Thymus (tissue), 11 donors: ENCODE data around the gene CD164. TPM values are rescaled to one million over a fixed set of nuclear protein-coding genes. Genes with fewer than 3 reads are reported as not detected.

Experiments
- DNase-seq, 9 donors: peaks; one replicate each; pipeline ENCODE4 v3.0.0-alpha.2; 2013; ENCODE audit warnings: low spot score in 9 of 9, low read depth in 6 of 9, missing footprints in 1 of 9
- H3K27ac ChIP-seq, 2 donors: one replicate each; pipeline ENCODE4 v1.5.1; 2013; ENCODE audit warnings: control low read depth in 1 of 2, low read depth in 1 of 2, low read length in 1 of 2, mild to moderate bottlenecking in 1 of 2, moderate library complexity in 1 of 2
- H3K27me3 ChIP-seq, 2 donors: one replicate each; pipeline ENCODE4 v1.5.1; 2013; ENCODE audit warnings: low read length in 1 of 2; ENCODE audit not compliant: control insufficient read depth in 2 of 2, insufficient read depth in 1 of 2
- H3K36me3 ChIP-seq, 2 donors: one replicate each; pipeline ENCODE4 v1.5.1; 2013; ENCODE audit warnings: low read length in 1 of 2, mild to moderate bottlenecking in 1 of 2, moderate library complexity in 1 of 2; ENCODE audit not compliant: control insufficient read depth in 2 of 2, insufficient read depth in 2 of 2
- H3K4me1 ChIP-seq, 2 donors: one replicate each; pipeline ENCODE4 v1.5.1; 2013; ENCODE audit warnings: low read length in 2 of 2; ENCODE audit not compliant: control insufficient read depth in 2 of 2, insufficient read depth in 2 of 2
- H3K4me3 ChIP-seq, 2 donors: one replicate each; pipeline ENCODE4 v1.5.1; 2013; ENCODE audit warnings: low read length in 2 of 2, control low read depth in 1 of 2, mild to moderate bottlenecking in 1 of 2
- H3K9me3 ChIP-seq, 2 donors: one replicate each; pipeline ENCODE4 v1.5.1; 2013; ENCODE audit warnings: low read length in 1 of 2, mild to moderate bottlenecking in 1 of 2; ENCODE audit not compliant: control insufficient read depth in 2 of 2, insufficient read depth in 1 of 2
- WGBS: extraction: QIAGEN DNeasy Blood & Tissue Kit; methylation state at CpG from one replicate; pipeline ENCODE4 v1.1.7; 2013; 5-methylcytosine and 5-hydroxymethylcytosine counted together
- polyA plus RNA-seq: library from polyadenylated mRNA; stranded (reverse); fragments of 200-250 nt; gene quantifications from one replicate; pipeline ENCODE4 v1.2.3, GENCODE V29; 2013
- total RNA-seq: library from RNA; stranded (reverse); fragments of 120-200 nt; gene quantifications from one replicate; pipeline ENCODE4 v1.2.4, GENCODE V29; 2013
- donor health status: healthy.

Gene CD164
- total and polyA plus RNA-seq, 2 donors: 207 to 234 TPM

DNA sequence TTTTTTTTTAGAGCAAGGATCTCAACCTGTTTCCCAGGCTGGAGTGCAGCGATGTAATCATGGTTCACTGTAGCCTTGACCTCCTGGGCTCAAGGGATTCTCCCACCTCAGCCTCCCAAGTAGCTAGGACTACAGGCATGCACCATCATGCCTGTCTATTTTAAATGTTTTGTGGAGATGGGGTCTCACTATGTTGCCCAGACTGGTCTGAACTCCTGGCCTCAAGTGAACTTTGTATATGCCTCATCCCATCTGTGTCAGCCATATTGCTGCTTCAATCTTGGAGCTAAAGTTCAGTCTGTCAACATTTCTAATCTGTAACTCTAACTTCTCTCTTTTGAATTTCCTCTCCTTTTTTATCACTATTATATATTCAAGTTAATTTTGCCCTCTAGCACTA lies 54.3 kb downstream of the CD164 start:
- peaks cover under 1 to 9% of the 10 kb centered on the region in 2 donors for H3K4me1 ChIP-seq
- no peak for DNase-seq
- no peaks in the 10 kb centered on the region for H3K36me3 ChIP-seq
- no peaks in the 10 kb centered on the region for H3K27me3 ChIP-seq
- H3K9me3 ChIP-seq: no peaks in the 10 kb centered on the region
- H3K27ac ChIP-seq: no peak overlapping the region
- 95% methylated on average over 1 of the region's 1 CpG for WGBS
- no peak overlapping the region for H3K4me3 ChIP-seq

DNA sequence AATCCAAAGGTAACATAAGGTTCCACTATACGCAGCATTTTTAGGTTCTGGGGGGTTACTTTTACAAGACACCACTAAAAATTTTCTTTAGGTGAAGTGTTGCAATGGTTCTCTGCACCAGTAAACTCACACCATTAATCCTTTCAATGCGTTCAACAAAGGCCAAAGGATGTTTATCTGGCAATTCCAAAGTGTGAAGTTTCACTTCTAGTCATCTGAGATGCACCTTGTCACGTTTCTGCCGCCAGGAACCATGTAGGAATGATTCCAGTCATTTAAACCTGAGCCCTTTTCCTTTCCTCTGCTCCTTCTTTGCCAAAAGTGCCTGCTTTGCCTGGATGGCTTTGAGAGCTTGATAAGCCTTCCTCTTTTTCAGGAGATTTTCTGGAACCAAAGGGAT lies 54.8 kb downstream of the CD164 start:
- Histone ChIP-seq H3K4me3 (no peak overlapping the region), H3K9me3 (no peaks in the 10 kb centered on the region), H3K4me1 (peaks cover 4 to 13% of the 10 kb centered on the region in 2 donors), H3K36me3 (no peaks in the 10 kb centered on the region), H3K27me3 (no peaks in the 10 kb centered on the region), H3K27ac (no peak overlapping the region)
- DNase-seq: no peak
- 90% methylated on average over 4 of the region's 4 CpGs for WGBS

DNA sequence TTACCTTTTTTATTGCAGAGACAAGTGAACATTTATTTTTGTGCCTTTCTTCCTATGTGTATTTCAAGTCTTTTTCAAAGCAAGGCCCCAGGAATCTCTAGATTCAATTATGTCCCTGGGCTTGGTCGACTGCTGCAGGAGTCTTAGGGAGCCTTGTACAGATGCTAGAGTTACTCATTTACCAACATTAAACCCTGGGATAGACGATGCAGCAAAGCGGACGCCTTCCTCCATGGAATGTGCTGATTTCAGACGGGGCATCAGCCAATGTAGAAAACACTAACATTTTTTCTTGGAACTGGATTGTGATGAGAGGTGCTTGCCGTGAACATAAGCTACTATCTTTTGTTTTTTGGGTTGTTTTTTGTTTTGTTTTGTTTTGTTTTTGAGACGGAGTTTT lies 55.9 kb downstream of the CD164 start:
- Histone ChIP-seq H3K36me3 (no peaks in the 10 kb centered on the region), H3K9me3 (no peaks in the 10 kb centered on the region), H3K27ac (no peak overlapping the region), H3K27me3 (no peaks in the 10 kb centered on the region), H3K4me3 (no peak overlapping the region), H3K4me1 (peaks cover 4 to 13% of the 10 kb centered on the region in 2 donors)
- no peak for DNase-seq
- WGBS: 91% methylated on average over 7 of the region's 7 CpGs

DNA sequence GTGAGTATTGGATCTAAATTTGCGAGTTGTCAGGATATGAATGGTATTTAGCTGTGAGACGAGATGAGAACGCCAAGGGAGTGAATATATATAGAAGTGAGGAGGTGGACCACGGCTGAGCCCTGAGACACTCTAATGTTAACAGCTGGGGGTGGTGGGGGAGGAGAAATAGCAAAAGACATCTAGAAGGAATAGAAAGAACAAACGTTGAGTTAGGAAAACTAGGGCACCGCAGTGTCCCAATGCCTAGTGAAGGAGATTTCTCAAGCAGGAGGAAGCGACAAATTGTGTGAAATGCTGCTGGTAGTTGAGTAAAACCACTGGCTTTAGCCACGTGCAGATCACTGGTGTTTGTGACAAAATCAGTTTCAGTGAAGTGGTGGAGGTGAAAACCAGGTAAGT lies 56.9 kb downstream of the CD164 start:
- Histone ChIP-seq H3K27me3 (no peaks in the 10 kb centered on the region), H3K4me1 (peaks cover 4 to 13% of the 10 kb centered on the region in 2 donors), H3K9me3 (no peaks in the 10 kb centered on the region), H3K36me3 (no peaks in the 10 kb centered on the region), H3K27ac (no peak overlapping the region), H3K4me3 (no peak overlapping the region)
- no peak for DNase-seq
- WGBS: 89% methylated on average over 8 of the region's 8 CpGs

DNA sequence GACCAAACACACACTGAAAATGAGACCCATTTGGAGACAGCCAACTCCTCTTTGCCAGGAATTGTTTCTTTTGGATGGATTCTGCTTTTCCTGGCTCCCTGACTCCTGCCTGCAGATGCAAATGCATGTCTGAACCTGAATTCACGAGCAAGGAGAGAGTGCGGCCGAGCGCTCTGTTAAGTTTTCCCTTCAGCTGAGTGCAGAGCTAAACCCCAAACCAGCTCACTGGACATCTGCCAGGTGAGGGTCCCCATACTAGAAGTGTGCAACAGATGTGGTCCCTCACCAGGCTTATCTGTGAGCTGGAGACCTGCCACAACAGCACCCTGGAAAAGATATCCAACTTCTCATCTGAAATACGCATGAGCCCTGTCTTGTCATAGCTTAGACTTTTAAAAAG lies 59.0 kb downstream of the CD164 start:
- H3K4me1 ChIP-seq: peaks cover 18 to 24% of the 10 kb centered on the region in 2 donors
- WGBS: 71% methylated on average over 5 of the region's 5 CpGs
- no peaks in the 10 kb centered on the region for H3K36me3 ChIP-seq
- H3K4me3 ChIP-seq: no peak overlapping the region
- H3K27ac ChIP-seq: no peak overlapping the region
- H3K9me3 ChIP-seq: no peaks in the 10 kb centered on the region
- peak in 1 of 9 donors; percentile 26 for DNase-seq
- H3K27me3 ChIP-seq: no peaks in the 10 kb centered on the region

DNA sequence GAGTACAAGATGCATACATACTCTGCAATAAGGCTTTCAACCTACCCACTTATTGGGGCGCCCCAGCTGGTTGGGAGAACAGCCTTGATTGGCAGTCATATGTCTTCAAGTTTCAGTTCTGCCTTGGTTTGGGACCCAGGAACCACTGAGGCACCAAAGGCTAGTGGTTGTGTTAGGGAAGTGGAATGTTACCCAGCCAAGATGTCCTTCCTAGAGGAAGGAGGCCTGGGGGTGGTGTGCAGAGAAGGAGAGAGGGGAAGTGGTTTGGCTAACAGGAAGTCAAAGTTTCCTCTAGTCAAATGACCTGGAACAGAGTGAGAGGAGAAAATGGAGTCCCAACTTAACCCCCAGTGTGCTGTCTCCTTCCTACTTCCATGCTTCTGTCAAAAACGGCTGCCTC lies 59.4 kb downstream of the CD164 start:
- DNase-seq: peak in 1 of 9 donors; percentile 38
- Histone ChIP-seq H3K4me1 (peaks cover 22 to 28% of the 10 kb centered on the region in 2 donors), H3K27ac (no peak overlapping the region), H3K9me3 (no peaks in the 10 kb centered on the region), H3K27me3 (no peaks in the 10 kb centered on the region), H3K36me3 (no peaks in the 10 kb centered on the region), H3K4me3 (no peak overlapping the region)
- 51% methylated on average over 2 of the region's 2 CpGs for WGBS

DNA sequence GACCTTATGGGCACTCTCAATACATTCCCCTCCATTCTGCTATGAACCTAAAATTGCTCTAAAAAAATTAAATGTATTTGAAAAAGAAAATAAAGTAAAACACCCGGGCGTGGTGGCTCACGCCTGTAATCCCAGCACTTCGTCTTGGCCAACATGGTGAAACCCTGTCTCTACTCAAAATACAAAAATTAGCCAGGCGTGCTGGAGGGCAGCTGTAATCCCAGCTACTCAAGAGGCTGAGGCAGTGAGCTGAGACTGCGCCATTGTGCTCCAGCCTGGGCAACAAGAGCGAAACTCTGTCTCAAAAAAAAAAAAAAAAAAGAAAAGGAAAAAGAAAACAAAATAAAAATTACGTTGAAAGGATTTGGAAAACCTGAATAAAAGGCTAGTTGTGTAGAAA lies 60.5 kb downstream of the CD164 start:
- H3K4me3 ChIP-seq: no peak overlapping the region
- no peak for DNase-seq
- 91% methylated on average over 8 of the region's 8 CpGs for WGBS

DNA sequence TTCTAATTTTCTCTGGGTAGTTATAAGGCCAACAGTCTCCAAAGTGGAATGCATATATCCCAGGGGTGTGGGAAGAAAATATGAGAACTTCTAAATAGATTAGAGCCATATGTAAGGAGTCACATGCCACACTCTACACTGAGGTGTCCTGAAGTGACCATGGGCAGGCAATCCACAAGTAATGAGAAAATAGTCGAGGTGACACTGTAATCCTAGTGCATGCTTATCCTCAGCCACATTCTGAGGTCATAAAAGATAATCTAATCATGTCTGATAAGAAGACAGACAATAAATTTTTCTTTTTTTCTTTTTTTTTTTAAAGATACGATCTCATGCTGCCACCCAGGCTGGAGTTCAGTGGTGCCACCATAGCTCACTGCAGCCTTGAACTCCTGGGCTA lies 62.2 kb downstream of the CD164 start:
- 97% methylated on average over 2 of the region's 2 CpGs for WGBS
- DNase-seq: no peak

More for the DNA sequence above, 60.5 kb downstream of the CD164 start:
- H3K27ac ChIP-seq: no peak overlapping the region
- no peaks in the 10 kb centered on the region for H3K36me3 ChIP-seq
- H3K9me3 ChIP-seq: no peaks in the 10 kb centered on the region
- peaks cover 26 to 38% of the 10 kb centered on the region in 2 donors for H3K4me1 ChIP-seq
- no peaks in the 10 kb centered on the region for H3K27me3 ChIP-seq

DNA sequence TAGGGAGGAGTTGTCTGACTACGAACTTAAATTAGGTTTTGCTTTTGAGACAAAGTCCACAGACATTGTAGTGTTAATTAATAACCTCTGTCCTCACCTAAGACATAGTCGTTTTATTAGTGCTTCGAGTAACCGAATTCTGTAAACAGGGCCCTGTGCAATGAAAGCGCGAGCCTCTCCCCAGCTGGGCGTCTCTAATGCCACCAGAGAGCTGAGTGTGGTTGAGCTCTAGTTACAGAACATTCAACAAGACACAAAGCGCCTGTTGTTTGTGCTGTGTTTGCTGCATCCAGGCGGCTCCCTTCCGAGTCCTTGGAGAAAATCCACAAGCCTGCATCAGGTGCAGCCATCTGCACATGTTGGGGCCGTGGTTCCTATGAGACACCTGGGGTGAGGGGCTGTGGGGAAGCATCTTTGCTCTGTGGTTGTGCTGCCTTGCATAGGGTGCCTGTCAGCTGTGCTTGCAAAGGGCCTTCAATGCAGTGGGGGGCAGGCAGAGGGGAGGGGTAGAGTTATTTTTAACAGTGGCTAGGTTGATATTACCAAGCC lies 63.9 kb downstream of the CD164 start:
- WGBS: 14% methylated on average over 11 of the region's 11 CpGs
- Histone ChIP-seq H3K4me1 (peaks cover 26 to 37% of the 10 kb centered on the region in 2 donors), H3K27ac (peak overlapping the region; percentile 18 to 73), H3K36me3 (no peaks in the 10 kb centered on the region), H3K27me3 (no peaks in the 10 kb centered on the region), H3K4me3 (no peak overlapping the region), H3K9me3 (no peaks in the 10 kb centered on the region)
- peak; percentile 45 to 88 (median 59) for DNase-seq

More for the DNA sequence above, 62.2 kb downstream of the CD164 start:
- Histone ChIP-seq H3K9me3 (no peaks in the 10 kb centered on the region), H3K36me3 (no peaks in the 10 kb centered on the region), H3K27ac (no peak overlapping the region), H3K4me3 (no peak overlapping the region), H3K4me1 (peaks cover 26 to 41% of the 10 kb centered on the region in 2 donors), H3K27me3 (no peaks in the 10 kb centered on the region)
